Activated CD8-positive, alpha-beta memory T cell treated with anti-CD3 and anti-CD28 coated beads, Interleukin-2, amount 50 U/mL, for 48 hours (primary cell): Measurements from ENCODE around the gene CFL2.
A peak's percentile ranks its signal among the peaks of the same experiment; 100 is the strongest.
"Not testable (repeated sequence)": the region's sequence is repeated elsewhere in the genome, so short reads cannot be mapped to it uniquely, and the experiment has no call there.

Experiments used
- DNase-seq: peaks from one replicate; pipeline ENCODE4 v3.0.0-alpha.2; 2020

The CFL2 gene

DNA sequence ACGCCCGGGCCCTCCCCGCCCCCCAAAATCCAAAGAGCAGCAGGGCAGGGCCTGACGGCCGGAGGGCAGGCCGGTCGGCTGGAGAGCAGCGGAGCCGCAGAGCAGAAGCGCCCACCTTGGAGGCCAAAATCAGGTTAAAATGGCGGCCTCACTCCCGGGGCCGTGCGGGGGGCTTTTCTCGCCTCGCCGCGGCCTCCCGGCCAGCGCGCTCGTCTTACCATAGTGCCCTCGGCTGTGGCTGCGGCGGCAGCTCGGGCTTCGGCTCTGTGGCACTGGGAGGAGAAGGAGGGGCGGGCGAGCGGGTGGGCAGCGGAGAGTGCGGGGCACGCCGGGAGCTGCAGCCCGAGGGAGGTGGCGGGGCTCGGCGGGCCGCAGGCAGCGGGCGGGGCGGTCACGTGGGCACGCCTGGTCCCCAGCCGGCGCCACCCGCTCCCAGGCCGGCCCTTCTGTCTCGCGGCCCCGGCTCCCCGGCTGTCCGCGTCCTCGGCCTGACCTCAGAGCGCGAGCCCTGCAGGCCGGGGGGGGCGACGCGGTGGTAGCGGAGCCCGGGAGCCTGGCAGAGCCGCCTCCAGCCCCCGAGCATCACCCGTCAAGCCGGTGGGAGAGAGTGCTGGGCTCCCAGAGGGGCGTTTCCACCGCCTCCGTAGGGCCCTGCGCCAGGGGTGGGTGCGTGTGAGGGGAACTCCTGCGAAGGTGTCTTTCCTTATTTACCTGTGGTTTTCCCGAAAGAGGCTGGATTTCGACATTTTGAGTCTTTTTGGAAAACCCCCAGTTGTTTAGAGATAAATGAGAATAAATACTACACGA lies at the start of gene CFL2:
CFL2 (minus strand) TSS at position 274 of the 807 bp plus-strand sequence; CDS start at position 221, 53 bp downstream.
- peak; percentile 85 for DNase-seq

DNA sequence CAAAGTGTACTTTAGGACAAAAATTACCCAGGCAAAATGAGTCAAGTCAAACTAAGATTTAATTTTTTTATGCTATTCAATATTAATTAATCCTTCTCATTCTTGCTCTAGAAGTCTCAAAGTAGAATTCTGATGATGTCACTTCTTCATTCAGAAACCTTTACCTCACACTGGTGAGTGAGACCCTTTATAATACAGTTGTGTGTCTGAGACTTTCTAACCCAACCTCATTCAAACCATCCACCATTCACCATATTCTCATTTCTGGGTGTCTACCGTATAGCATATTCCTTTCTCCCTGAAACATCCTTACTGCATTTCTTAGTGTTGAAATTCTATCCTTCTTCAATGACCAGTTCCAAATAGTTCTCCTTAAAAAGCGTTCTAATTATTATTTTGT lies 40.8 kb upstream of the CFL2 start:
- no peak for DNase-seq

DNA sequence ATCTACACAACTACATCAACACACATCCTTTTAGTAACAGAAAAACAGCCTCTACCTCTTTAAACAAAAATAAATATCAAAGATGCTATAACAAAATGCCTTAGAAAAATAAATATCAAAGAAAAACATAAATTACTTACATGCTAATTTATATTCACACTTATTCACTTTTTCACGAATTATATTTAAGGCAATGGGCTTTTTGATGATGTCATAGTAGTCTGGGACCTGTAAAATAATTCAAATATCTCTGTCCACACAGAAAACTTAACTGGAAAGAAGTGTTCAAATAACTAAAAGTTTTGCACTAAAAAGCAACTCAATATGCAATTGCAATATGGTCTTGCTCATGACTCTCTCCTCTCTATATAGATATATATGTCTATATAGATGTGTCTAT lies 40.3 kb upstream of the CFL2 start:
- DNase-seq: no peak

DNA sequence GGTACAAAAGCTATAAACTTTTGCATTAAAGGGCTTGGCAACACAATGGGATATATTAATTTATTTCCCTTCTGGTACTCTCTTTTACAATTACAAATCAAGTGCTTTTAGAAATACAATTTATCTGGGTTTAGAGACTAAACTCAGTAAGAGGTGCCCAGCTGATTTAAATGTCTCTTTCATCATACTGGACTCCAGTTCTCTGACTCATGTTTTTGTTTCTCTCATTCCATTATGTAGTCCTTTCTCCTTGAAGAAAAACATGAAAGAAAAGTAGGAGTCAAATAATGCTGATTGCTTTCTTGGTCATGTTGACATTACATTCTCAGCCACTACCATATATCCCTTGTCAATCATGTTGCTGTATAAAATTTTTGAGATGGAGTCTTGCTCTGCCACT lies 36.3 kb upstream of the CFL2 start:
- no peak for DNase-seq

DNA sequence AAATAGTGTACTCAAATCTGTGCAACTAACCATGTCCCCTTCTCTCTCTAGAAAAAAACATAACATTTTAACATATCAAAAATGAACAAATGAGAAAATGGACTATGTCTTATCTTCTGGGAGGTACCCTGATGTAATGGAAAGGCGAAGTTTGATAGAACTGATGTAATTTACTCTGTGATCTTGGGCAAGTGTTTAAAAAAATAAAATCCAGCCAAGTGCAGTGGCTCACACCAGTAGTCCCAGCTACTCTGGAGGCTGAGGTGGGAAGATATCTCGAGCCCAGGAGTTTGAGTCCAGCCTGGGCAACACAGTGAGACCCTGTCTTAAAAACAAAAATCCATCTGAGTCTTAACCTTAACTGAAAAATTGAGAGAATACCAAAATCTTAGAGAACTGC lies 35.8 kb upstream of the CFL2 start:
- DNase-seq: no peak

DNA sequence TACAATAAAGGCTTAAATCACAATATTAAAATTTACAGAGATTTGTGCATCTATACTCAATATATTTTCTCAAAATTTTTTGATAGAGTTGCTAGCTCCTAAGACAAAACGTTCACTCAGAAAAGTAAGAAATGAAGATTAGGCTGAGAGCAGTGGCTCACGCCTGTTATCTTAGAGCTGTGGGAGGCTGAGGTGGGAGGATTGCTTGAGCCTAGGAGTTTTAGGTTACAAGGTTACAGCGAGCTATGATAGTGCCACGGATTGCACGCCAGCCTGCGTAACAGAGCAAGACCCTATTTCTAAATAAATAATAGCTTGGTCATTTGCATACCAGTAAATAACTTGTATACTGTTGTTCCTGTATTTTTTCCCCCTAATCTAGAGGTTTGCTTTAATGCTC lies 35.0 kb upstream of the CFL2 start:
- no peak for DNase-seq

DNA sequence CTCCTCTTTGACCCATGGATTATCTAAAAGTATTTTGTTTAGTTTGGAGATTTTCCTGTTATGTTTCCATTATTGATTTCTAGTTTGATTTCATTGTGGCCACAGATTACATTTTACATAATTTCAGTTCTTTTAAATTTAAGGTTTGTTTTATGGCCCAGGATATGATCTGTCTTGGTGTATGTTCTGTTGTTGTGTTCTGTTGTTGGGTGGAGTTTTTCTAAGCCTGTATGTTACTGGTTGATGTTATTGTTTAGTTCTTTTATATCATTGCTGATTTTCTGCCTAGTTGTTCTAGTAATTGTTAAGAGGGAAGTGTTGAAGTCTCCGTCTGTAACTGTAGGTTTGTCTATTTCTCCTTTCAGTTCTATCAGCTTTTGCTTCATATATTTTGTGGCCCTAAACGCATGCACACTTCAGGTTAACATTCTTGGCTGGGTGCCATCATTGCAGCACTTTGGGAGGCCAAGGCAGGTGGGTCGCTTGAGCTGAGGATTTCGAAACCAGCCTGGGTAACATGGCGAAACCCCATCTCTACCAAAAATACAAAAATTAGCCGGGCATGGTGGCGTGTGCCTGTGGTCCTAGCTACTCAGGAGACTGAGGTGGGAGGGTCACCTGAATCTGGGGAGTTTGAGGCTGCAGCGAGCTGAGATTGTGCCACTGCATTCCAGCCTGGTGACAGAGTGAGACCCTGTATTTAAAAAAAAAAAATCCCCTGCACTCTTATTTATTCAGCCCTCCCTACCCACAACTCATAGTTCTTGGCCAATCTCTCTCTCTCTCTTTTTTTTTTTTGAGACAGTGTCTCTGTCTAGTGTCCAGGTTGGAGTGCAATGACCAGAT lies 28.1 kb upstream of the CFL2 start:
- no peak for DNase-seq

DNA sequence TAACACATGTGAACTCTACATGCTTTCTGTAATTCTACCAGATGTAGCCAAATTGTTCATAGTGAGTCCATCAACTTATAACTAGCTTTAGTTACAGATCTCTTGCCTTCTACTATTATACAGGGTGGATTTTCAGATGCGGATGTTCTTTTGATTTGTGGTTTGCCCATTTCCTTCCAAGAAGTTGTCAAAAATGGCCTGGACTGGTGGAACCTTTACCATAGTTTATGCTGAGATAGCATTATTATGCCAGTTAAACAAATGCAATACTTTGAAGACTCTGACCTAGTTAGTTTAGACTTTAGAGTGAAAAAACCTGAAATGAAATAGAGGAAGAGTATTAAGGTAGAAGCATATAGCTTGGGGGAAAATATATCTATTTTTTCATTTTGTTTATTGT lies 27.4 kb upstream of the CFL2 start:
- no peak for DNase-seq

DNA sequence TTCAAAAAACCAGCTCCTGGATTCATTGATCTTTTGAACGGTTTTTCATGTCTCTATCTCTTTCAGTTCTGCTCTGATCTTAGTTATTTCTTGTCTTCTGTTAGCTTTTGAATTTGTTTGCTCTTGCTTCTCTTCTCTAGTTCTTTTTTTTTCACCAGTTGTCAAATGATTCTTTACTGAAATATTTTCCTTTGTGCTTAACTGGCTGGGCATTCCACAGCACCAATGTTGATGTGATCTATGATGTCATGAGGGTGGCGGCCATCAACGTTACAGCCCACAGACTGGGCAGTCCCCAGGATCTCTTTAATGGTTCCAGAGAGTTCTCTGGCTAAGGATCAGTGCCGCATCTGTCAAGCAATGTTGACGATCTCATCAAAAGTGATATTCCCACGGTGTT lies 25.7 kb upstream of the CFL2 start:
- not testable (repeated sequence) for DNase-seq

DNA sequence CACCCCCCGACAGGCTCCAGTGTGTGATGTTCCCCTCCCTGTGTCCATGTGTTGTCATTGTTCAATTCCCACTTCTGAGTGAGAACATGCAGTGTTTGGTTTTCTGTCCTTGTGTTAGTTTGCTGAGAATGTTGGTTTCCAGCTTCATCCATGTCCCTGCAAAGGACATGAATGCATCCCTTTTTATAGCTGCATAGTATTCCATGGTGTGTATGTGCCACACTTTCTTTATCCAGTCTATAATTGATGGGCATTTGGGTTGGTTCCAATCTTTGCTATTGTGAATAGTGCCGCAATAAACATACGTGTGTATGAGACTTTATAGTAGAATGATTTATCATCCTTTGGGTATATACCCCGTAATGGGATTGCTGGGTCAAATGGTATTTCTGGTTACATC lies 22.7 kb upstream of the CFL2 start:
- not testable (repeated sequence) for DNase-seq

DNA sequence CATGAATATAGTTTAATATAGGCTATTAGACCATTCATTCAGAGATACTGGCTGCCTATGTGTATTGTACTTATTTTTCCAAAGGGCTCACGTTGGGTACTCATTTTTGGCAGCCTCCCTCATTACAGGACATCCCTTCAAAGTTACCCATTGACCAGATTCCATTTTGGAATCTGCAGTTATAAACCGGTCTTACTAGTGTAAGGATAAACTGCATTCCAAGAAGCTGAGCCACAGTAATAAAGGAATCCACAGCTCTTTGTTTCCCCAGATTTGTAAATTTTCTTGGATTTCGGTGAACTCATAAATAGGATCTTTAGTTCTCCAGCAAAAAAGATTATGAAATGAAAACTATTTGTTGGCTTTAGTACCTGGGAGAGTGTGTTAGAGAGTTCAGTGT lies 18.9 kb upstream of the CFL2 start:
- no peak for DNase-seq

DNA sequence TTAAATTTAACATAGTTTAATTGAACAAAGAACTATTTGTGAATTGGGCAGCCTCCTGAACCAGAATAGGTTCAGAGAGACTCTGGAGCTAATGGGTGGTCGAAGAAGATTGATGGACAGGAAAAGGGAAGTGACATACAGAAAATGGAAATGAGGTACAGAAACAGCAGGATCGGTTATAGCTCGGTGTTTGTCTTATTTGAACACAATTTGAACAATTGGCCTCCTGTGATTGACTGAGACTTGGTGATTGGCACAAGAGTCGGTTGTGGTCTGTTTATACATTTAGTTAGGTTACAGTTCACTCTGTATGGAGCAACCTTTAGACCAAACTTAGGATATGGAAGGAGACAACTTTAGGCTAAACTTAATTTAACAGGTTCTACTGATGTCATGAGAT lies 18.4 kb upstream of the CFL2 start:
- DNase-seq: no peak

DNA sequence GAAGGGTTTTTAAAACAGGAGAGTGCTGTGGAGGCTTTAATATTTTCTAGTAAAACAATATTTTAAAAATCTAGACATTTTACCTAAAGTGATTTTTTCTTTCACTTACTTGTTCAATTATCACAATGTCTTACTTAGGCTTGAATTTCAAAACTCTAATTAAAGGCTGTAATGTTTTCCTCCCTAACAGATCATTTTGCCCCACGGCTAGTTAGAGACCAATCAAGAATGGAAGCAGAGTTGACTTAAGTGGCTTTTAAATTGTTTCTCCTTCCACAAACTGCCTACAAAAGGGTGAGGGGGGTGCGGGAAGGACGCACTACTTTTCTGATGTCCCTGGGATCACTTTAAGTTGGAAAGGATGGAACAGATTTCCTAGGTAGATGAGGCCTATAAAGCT lies 9.5 kb upstream of the CFL2 start:
- no peak for DNase-seq

DNA sequence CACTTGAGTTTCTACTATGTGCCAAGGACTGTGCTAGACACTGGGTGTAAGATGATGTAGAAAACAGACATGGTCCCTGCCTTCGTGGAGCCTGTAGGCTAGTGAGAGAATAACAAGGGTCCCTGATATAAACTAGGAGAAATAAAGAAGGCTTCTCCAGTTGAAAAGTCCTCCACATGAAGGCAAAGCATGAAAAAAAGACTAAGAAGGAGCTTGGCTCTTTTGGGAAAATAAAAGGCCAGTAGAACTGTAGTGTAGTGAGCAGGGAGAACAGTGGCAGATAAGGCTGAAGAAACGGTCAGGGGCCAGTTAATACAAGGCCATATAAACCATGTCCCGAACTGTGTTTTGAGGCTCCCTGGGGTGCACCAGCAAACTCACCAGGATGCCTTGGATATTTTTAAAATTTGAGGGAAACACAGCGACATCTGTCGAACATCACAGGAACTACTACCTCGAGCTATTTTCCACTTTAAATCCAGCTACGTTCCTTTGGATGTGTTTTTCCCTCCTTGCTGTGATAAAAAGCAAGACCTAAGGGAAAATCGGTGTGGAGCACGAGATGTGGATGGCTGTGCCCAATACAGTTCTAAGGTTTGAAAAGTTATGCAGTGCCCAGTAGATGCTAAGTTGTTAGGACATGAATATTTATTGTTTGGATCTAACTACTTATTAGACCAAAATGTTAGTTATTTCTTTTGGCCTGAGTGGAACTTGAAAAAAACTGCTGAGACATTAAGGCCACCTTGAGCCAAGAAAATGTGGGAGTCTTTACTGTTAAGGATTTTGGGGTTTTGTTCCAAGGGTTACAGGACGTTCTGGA lies 8.5 kb upstream of the CFL2 start:
- no peak for DNase-seq

DNA sequence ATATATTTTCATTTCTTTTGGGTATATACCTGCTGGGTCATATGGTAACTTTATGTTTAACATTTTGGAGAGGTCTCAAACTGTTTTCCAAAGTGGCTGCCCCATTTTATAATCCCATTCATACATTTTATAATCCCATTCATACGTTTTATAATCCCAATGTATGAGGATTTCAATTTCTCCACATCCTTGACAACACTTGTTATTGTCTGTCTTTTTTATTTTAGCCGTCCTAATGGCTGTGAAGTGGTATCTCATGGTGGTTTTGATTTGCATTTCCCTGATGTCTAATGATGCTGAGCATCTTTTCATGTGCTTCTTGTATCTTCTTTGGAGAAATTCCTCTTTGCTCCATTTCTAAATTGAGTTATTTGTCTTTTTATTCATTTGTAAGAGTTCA lies 6.7 kb upstream of the CFL2 start:
- DNase-seq: no peak

DNA sequence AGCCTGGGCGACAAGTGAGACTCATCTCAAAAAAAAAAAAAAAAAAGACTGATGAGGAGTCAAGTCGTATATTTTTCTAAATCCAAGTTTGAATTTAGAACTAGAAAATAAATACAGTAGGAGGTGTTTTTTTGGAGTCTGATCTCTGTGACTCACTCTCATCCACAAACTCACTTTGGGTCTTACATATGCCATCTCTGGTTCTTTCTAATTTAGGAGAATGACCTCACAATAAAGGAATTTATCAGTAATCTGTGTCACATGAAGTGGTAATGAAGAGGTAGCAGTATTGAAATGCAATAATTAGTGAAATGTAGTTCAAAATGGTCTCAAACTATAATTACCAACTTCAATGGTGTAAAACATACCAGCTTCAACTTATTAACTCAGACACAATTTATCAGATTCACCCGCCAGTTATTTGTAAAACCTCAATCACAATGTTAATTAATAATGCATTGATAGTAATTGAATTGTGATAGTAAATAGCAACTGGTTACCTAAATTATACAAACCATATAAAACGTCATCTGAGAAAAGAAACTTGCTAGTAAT lies 4.4 kb upstream of the CFL2 start:
- DNase-seq: no peak

DNA sequence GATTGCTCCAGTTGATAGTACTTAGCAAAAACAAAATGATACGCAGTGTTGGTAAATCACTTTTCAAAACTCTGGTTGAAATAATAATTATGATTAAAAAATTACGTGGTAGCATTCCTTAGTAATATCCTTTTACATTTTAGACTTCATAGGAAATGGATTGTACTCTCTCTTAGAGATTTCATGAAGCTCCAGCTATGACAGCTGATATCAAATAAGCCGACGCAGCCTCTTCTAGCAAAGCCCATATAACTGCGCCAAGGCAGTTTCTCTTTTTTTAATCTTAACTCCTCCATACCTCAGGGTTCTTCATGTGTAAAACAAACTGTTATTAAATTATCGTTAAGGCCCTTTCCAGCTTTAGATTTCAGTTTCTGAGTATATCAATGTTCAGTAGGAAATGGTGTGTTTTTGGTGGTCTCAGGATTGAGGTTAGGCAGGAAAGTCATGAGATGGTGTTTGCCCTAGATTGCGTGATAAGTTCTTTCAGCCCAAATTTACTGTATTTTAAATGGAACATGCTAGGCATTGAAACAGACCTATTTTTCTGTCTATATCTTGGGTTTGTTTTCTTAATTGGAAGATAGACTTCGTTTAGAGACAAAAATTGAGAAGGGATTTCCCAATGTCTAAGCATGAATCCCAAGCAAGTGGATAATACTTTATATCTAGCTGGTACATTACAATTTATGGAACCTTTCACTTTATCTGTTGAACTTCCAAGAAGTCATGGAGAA lies 902 bp upstream of the CFL2 start:
- DNase-seq: no peak

DNA sequence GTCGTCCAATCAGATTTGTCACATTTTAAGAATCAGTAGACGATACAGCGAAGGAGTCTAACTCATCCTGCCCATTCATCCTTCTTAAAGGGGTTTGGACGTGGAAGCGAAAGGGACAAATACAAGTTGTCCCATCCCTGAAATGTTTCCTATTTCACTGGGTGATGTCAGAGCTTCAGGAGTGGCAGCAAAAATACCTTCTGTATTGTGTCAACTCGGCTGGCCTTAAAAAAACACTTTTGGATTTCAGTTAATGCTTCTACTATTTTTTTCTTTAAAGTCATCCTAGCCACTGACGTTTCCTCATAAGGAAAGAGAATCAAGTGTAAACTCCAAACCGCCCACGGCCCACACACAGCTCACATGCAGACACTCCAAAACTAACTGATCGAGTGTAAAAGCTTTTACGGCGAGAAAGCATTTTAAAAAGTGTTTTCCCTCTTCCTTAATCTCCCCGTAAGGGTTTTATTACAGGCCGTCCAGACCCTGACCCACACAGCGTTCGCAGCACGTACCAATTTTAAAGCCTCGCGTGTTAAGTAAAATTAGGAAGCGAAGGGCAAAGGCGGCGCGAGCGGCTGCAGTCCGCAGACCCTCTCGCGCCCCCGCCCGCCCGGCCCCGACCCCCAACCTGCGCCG lies 593 bp downstream of the CFL2 start:
- DNase-seq: peak; percentile 61

DNA sequence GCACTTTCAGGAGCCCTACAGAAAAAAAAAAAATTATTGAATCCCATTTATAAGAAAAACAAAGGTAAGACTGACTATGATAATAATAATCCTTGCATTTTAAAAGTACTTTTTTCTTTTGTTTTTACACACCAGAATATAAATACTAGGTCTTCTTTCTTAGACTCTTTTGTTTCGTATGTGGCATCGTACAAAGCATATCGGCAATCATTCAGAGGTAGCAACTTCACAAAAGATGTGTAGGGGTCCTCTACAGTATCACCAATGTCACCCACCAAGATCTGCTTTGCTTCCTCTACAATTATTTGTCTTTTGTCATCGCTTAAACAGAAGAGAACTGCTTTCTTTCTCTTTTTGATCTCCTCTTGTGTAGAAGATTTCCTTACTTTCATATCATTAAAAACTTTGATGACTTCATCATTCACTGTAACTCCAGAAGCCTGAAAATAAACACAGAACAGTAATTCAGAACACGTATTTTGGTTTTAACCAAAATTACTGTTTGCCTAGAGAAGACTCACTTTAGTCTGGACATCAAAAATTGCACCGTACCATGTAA lies 1.2 kb downstream of the CFL2 start:
- DNase-seq: no peak

DNA sequence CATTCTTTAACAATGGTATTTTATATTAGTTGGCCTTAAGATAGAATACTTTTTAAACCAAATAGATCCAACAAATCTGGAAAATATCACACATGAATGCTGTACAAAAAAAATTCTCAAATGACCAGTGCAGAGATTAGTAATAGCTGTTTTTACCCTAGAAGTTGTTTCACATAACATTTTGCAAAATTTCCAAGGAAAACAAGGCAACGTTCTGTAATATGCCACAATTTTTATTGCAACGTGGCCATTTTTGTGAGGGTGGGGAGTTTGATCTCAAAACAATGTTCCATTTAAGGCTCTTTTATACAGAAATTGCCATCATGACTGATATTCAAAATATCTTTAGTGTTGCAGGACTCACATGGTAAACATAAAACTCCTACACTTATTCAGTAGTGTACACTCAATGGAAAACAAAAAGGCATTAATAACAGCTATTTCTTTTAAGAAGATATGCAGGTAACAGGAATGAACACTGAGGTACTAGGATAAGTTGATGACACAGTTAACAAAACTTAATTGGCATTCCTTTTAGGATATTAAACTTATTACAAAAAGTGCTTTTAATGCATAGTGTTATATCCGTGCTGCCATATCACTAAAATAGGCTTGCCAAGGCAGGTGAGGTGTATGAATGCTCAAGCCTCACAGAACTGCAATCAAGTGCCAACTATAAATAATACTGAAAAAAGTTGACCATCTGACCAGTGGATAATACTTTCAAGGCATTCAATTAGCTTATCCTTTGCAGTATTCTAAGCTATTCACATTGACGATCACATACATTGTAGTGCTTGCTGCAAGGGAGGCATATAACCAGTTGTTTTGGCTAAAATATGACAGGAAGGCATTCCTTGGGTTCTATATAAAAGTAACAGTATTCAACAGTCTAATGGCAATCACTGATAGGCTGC lies 2.3 kb downstream of the CFL2 start:
- DNase-seq: no peak
